ENCODE data around the gene DEFB129.

Gene DEFB129

DNA sequence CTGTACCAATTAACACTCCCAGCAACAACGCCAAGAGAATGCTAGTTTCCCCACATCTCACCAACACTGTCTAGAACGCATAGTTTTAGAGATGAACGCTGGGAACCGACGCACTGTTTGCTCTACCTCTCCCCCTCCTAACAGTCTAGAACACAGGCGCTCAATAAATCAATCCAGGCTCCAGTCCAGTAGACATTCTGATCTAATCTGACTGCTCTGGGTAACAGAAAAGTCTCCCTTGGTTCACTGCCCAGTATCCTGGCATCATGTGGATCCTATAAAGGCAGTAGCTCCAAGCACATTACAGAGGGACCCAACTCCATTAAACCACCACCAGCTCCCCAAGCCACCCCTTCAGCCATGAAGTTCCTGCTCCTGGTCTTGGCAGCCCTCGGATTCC, 30.4 kb downstream of the DEFB129 start, which contains the start of gene DEFB132:
Gene DEFB132, plus strand, starts transcription at position 306 of the 400 bp plus-strand sequence. Its CDS starts 55 bp downstream, at position 361.
- no peak for DNase-seq

DNA sequence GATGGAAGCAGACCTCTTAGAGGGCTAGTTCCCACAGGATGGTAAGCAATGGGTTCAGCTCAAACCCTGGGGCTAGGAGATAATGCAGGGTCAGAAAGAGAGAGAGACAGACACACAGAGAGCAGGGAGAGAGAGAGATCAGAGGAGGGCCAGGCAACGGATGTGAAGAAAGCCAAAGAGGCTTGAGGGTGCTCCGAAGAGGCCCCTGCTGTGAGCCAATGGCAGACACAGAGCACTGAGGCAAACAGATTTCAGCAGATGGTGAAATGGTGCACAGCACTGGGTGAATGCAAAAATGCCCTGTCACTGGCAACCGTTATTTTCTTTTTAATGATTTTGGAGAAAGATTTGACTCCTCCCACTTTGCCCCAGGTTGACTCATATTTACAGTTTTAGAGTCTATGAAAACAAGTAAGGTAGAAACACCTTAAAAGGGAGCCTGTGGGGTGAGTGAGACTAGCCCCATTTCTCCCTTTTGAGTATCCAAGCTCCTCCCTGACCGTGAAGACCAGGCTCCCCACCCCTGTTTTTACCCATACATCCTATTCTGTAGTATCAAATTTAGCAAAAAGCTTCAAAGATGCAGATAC, 31.3 kb downstream of the DEFB129 start:
- DNase-seq, result no peak

DNA sequence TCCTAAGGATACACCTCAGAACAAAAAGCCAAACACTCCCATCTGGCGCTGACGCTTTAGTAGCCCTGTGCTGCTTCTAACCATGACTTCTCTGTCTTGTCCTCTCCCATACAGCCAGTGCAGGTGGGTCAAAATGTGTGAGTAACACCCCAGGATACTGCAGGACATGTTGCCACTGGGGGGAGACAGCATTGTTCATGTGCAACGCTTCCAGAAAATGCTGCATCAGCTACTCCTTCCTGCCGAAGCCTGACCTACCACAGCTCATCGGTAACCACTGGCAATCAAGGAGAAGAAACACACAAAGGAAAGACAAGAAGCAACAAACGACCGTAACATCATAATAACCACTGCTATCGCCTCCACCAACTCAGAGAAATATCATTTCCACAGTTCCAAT, 31.9 kb downstream of the DEFB129 start:
- DNase-seq, result peak; percentile 37

DNA sequence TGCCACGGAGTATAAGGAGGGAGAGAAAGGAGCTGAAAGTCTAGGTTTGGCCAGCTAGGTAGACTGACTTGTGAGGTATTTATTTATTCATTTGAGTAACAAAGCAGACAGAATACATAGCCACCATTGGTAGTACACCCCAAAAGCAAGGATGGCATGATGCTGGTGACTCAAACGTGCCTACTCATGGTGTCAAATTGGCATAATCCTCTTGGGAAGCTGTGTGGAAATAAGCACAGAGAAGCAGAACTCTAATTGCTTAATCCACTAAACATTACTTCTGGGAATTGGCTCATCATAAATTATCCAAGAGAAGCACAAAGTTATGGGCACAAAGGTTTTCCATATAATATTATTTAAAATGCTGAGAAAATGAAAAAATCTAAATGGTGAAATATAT, 32.9 kb downstream of the DEFB129 start:
- no peak for DNase-seq

DNA sequence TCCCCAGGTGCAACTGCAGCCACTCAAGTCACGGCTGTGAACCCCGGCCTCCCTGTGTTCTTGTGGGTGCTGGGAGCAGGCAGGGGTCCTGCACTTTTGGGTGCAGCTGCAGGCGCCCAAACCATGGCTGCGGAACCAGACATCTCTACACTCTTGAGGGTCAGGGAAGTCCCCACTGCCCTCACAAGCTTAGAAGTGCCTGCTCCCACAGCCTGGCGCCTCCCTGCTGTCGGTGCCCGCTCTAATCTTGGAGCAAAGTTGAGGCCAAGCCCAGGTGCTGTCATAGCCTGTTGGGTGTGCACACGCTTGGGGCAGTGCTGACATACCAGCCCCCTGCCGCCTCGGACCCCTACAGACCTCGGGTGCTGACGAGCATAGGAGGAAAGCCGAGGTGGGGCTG, 36.6 kb downstream of the DEFB129 start:
- DNase-seq, result no peak

DNA sequence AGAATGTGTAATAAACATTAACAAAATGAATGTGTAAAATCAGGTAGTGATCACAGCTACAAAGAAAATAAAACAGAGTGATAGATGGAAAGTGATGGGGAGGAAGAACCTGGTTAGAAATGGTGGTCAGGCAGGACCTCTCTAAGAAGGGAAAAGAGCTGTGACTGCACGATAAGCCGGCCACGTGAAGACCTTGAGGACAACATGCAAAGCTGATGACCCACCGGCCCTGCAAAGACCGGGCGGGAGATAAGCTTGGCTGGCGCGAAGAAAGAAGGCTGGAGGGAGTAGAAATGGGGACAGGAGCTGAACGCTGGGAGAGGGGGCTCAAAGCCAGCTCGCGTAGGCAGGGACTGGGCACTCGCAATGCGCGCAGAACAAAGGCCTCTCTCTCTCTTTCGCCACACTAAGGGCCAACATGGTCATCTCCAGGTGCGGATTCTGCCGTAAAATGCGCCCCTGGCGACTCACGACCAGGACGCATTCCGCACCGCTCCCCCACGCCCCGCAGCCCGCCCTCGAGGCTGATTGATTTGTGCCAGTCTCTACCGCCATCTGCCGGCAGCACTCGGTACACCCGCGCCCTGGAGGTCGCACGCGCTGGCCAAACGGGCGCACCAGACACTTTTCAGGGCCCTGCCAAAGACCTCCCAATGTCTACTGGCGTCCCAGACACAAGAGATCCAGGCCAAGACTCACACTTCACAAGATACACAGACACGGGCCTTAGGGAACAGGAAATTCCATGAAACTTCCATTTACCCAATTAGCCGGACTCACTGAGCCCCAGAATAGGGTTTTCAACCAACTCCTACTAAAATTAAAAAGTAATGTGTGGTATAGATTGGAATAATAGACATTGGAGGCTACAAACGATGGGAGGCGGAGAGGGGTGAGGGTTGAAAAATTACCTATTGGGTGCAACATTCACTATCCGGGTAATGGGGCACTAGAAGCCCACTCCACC, 39.8 kb downstream of the DEFB129 start:
- peak; percentile 84 for DNase-seq

DNA sequence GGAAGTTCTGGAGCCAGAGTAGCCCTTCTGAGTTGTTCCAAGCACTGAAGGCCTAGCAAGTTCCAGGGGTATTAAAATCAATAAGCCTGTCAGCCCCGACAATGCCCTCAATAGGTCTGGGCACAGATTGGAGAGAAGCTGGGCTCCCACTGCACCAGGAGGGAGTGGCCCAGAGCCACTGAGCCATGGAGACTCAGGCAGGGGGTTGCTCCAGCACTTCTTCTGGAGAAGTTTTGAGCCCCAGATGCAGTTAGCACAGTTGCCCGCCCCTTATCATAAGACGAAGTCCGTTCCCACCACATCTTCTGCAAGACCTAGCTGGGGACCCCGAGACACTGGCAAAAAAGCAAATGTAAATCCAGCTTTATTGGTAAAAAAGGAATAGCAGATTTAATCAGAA, 43.5 kb downstream of the DEFB129 start:
- DNase-seq, result no peak

DNA sequence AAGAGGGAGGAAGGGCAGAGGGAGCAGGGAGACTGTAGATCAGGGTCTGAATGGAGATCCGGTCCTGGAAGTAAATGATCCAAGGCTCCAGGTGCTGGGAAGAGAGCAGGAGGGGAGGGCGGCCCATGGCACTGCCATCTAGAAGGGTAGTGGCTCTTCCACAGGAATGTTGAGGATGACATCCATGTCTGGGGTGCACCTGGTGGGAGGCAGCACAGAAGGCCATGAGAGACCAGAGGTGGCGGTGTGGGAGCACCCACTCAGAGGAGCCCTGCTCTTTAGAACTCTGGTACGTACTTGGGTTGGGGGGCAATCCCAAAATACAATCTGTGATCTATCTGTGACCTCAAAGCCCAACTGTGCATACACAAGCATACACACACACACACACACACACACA, 44.0 kb downstream of the DEFB129 start:
- DNase-seq, result no peak

DNA sequence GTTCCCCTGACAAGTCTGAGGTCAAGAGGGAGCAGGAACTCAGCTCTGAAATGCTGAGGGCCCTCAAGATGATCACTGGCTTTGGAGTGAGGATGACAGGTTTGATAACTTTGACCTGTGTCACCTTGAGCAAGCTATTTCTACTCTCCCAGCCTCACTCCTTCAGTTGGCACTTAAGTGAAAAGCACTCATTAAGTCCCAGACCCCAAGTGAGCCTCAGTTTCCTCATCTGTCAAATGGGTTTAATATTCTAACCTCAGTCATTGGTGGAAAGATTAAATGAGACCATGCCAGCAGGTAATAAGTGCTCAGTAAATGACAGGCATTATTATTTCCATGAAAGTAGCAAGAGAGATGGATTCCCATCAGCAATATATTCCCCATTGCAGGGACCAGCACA, 44.5 kb downstream of the DEFB129 start:
- no peak for DNase-seq

DNA sequence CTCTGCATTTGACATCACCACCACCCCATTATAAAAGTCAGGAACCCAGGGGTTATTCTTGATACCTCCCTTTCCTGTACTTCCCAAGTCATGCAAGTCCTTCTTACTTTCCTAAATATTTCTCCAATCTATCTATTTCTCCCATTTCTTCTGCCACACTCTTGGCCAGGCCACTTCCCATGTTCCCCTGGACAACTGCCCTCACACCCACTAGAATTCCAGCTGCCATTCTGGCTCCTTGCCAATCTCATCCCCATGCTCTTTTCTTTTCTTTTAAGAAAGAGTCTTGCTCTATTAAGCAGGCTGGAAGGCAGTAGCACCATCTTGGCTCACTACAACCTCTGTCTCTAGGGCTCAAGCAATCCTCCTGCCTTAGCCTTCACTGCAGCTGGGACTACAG, 45.7 kb downstream of the DEFB129 start:
- no peak for DNase-seq

DNA sequence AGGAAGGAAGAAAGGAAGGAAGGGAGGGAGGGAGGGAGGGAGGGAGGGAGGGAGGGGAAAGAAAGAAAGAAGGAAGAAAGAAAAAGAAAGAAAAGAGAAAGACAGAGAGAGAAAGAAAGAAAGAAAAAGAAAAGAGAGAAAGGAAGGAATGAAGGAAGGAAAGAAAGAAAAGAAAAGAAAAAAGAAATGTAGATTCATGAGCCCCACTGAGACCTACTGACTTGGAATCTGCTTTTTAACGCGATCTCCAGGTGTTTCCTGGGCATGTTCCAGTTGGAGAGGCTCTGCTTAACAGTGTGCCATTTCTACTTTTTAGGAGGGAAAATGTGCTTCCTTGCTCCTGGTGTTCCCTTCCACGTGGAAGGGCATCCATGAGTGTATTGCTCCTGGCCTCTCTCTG, 46.8 kb downstream of the DEFB129 start:
- DNase-seq, result no peak

DNA sequence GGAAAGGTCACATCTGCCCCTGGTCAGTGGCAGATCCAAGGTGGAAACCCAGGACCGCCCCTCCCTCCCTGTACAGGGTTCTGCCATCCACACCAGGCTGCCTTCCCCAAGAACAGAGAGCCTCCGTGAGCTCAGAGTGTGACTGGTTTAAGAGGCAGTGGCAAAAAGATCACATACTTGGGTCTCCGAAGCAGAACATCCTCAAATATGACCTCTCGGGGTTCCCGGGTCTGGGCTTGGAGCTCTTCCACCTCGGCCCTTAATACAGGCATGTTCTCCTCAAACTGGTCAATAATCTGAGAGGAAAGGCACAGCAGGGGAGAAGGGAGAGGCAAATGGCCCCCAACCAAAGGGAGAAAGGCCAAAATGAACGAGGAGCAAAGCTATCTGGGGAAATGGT, 48.7 kb downstream of the DEFB129 start:
- DNase-seq, result no peak

DNA sequence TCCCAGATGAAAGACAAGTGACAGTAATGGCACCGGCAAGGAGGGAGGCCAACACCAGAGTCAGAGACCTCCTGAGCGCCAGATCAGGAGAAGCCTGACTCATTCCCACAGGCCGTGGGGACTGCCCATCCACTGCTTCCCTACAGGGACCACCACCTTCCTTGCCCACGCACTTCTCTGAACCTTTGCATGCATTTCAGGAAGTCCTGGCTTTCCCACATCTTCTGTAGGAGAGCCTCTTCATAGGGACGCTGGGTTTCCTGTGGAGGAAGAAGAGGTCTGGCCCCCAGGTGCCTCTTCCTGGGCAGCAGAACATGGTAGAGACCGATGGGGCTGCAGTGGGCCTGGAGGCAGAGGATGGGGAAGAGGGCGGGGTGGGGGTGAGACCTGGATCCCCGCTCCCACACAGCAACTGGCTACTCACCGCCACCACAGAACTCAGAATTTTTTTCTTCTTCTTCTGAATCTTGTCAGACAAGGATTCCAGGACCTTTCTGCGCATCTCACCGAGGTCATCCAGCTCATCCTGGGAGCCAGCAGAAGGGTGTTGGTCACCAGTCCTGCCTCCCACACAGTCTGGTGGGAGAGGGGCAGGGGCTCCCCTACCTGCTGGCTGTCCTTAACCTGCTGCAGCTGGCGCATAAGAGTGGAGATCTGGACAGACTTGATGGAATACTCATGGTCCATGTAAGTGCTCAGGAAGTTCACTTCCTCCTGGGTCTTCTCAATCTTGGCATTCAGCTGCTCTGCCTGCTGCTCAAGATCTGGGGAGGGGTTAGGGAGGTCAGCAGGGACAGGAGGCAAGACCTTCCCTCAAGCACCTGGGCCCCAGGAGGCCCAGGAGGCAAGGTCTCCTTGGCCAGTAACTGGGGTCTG, 49.8 kb downstream of the DEFB129 start:
- DNase-seq, result no peak

DNA sequence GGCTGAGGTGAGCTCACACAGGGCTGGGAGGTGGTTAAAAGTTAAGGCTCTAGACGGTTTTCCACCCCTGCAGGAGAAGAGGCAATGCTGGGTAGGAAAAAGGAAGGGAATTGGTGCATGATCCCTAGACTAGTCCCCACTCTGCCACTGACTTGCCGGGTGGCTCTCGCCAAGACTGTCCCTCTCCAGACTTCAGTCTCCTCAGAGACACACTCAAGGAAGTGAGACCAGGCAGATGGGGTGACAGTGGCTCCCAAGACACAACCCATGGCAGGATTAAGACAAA, 50.4 kb downstream of the DEFB129 start:
- no peak for DNase-seq

DNA sequence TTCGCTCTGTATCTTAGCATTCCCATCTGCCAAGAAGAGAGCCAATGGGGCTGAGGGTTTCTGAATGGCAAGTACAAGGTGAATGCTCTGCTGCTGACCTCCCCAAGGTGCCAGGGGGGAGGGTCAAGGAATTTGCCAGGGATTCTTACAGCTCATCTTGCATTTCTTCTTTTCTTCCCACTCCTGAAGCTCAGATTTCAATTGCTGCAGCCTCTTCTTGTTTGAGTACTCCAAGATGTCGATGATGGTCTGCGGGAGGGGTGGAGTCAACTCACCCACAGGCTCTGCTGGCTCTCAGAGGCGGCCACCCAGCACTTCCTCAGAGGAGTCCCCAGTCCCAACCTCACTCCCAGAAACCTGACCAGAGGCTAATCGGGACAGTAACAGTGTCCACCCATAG, 51.1 kb downstream of the DEFB129 start:
- no peak for DNase-seq

DNA sequence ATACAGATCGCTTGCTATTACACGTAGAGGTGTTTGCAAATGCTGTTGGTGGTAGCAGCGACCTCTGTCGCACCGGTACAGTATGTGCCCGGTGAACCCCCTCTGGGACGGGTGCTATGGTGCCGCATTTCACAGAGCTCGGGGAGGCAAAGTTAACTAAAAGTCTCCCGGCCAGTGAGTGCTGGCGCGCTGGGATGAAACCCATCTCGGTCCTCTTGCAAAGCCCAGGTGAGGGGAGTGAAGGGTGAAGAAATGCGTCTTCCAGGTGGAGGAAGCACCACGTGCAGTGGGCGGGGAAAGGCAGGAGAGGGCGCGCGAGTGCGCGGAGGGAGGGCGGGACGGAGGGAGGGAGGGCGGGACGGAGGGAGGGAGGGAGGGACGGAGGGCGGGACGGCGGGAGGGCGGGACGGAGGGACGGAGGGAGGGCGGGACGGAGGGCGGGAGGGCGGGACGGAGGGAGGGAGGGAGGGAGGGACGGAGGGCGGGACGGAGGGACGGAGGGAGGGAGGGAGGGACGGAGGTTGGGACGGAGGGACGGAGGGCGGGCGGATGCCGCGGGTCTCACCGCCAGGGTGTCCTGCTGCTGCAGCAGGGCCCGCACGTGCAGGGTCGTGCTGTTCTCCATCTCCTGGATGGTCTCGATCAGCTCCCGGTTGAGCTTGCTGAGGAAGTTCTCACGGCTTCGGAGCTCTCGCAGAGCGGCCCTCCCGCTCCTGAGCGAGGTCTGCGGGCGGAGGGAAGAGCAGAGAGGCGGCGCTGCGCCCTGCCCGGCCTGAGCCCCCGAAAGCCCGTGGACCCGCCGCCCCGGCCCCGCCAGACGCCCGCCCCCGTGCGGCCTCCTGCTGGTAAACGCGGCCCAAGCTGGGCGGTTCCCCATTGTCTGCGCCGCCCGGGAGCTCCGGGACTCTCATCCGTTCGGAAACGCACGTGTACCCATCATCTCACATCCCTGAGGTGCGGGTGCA, 51.8 kb downstream of the DEFB129 start:
- no peak for DNase-seq

Data from hematopoietic multipotent progenitor cell treated with erythropoietin and hydrocortisone succinate and interleukin-3 and kit ligand, for 8 days (in vitro differentiated cells).